GM21576 (cell line): ENCODE results near the gene ITGA5.

ENCODE experiments used
- ATAC-seq: cut with Tn5 transposase; IDR thresholded peaks from one replicate; pipeline ENCODE4 v1.9.1; 2021; ENCODE audit warnings: mild to moderate bottlenecking, moderate library complexity; ENCODE audit not compliant: unreplicated experiment

ITGA5 gene

GRCh38 chr12:54390668-54391551 lies 28.2 kb downstream of the ITGA5 start:
- no peak for ATAC-seq

- ATAC-seq = no peak
Measured at GRCh38 chr12:54390176-54390667, 28.8 kb downstream of the ITGA5 start.

GRCh38 chr12:54389607-54390175 lies 29.4 kb downstream of the ITGA5 start:
- no peak for ATAC-seq

GRCh38 chr12:54389134-54389508 lies 29.9 kb downstream of the ITGA5 start:
- ATAC-seq = no peak

- no peak for ATAC-seq
Measured at GRCh38 chr12:54388237-54389133, 30.6 kb downstream of the ITGA5 start.

- no peak for ATAC-seq
Measured at GRCh38 chr12:54387114-54387467, 32.0 kb downstream of the ITGA5 start.

- no peak for ATAC-seq
Measured at GRCh38 chr12:54386403-54387113, 32.5 kb downstream of the ITGA5 start.

GRCh38 chr12:54385251-54385914 lies 33.7 kb downstream of the ITGA5 start:
- ATAC-seq = peak; percentile 64

GRCh38 chr12:54384591-54385041 lies 34.5 kb downstream of the ITGA5 start, which contains the start of gene ZNF385A:
Gene ZNF385A (minus strand): TSS chr12:54384733. CDS start chr12:54384514, 219 bp downstream.
- no peak for ATAC-seq

GRCh38 chr12:54383041-54383609 lies 35.9 kb downstream of the ITGA5 start:
- ATAC-seq = no peak

- ATAC-seq = no peak
Measured at GRCh38 chr12:54381136-54381535, 37.9 kb downstream of the ITGA5 start.

- peak; percentile 86 for ATAC-seq
Measured at GRCh38 chr12:54379398-54380201, 39.5 kb downstream of the ITGA5 start.

- ATAC-seq = no peak
Measured at GRCh38 chr12:54378796-54379397, 40.2 kb downstream of the ITGA5 start.

GRCh38 chr12:54377797-54378515 lies 41.1 kb downstream of the ITGA5 start:
- ATAC-seq = no peak

GRCh38 chr12:54377007-54377406 lies 42.1 kb downstream of the ITGA5 start:
- no peak for ATAC-seq

GRCh38 chr12:54376596-54376995 lies 42.5 kb downstream of the ITGA5 start:
- ATAC-seq = no peak

- no peak for ATAC-seq
Measured at GRCh38 chr12:54375259-54375579, 43.8 kb downstream of the ITGA5 start.
